SKM-1 (cell line): ENCODE measurements around the gene OR5K4.
A peak's percentile ranks its signal among the peaks of the same experiment; 100 is the strongest.

Experiments used
- DNase-seq: peaks from one replicate; lab custom pipeline; 2025; ENCODE audit not compliant: unreplicated experiment; lab: John Stamatoyannopoulos, UW

The OR5K4 gene

GRCh38 chr3:98353554-98353953 is at the start of gene OR5K4:
OR5K4 (plus strand) TSS chr3:98353854; CDS start chr3:98353854, 0 bp downstream.
- no peak for DNase-seq

- no peak for DNase-seq
Observed at GRCh38 chr3:98322101-98322500, 31.6 kb upstream of the OR5K4 start.

- DNase-seq: no peak
Observed at GRCh38 chr3:98322686-98323085, 31.0 kb upstream of the OR5K4 start.

GRCh38 chr3:98323425-98323824 is 30.2 kb upstream of the OR5K4 start:
- DNase-seq: no peak

- no peak for DNase-seq
Observed at GRCh38 chr3:98325055-98325454, 28.6 kb upstream of the OR5K4 start.

GRCh38 chr3:98326105-98326893 is 27.4 kb upstream of the OR5K4 start:
- DNase-seq: no peak

- DNase-seq: no peak
Observed at GRCh38 chr3:98326945-98327344, 26.7 kb upstream of the OR5K4 start.

GRCh38 chr3:98328933-98329332 is 24.7 kb upstream of the OR5K4 start:
- DNase-seq: no peak

GRCh38 chr3:98329392-98330124 is 24.1 kb upstream of the OR5K4 start:
- peak; percentile 51 for DNase-seq

GRCh38 chr3:98331329-98331728 is 22.3 kb upstream of the OR5K4 start:
- no peak for DNase-seq

GRCh38 chr3:98333989-98334606 is 19.6 kb upstream of the OR5K4 start:
- no peak for DNase-seq

GRCh38 chr3:98339031-98339430 is 14.6 kb upstream of the OR5K4 start:
- DNase-seq: no peak

- DNase-seq: no peak
Observed at GRCh38 chr3:98341758-98342157, 11.9 kb upstream of the OR5K4 start.

- peak; percentile 38 for DNase-seq
Observed at GRCh38 chr3:98343647-98344507, 9.8 kb upstream of the OR5K4 start.

GRCh38 chr3:98350082-98350481 is 3.6 kb upstream of the OR5K4 start:
- DNase-seq: no peak

- no peak for DNase-seq
Observed at GRCh38 chr3:98359250-98359649, 5.6 kb downstream of the OR5K4 start.

- no peak for DNase-seq
Observed at GRCh38 chr3:98359993-98360675, 6.5 kb downstream of the OR5K4 start.

GRCh38 chr3:98360681-98361080 is 7.0 kb downstream of the OR5K4 start:
- DNase-seq: no peak

GRCh38 chr3:98361289-98361688 is 7.6 kb downstream of the OR5K4 start:
- DNase-seq: no peak

GRCh38 chr3:98367464-98368246 is 14.0 kb downstream of the OR5K4 start:
- DNase-seq: no peak
